HEK293 (cell line): ENCODE results near the gene MRGPRG.
A peak's percentile ranks its signal among the peaks of the same experiment; 100 is the strongest.

ENCODE experiments used
- CTCF ChIA-PET: fragments of 350-600 bp; formaldehyde crosslinking; extraction: SDS; loops from one replicate; lab custom pipeline; 2021; ENCODE audit warnings: antibody characterized with exemption; lab: Yijun Ruan, JAX
- POLR2A ChIA-PET: fragments of 300-600 bp; formaldehyde crosslinking; extraction: SDS; loops from one replicate; lab custom pipeline; 2020; ENCODE audit warnings: antibody characterized with exemption, inconsistent platforms; lab: Yijun Ruan, JAX
- H3K27ac ChIP-seq: fragments of 200-500 bp; sonication (Bioruptor generic); 2 replicates; pipeline ENCODE4 v1.5.1; 2014; ENCODE audit warnings: low read depth, low read length, control low read depth, inconsistent platforms; ENCODE audit errors: extremely low read depth
- H3K36me3 ChIP-seq, 2 experiments: fragments of 200-500 bp in 1 of 2; sonication (Bioruptor generic) in 1 of 2; 1 replicate in 1 of 2; 2 replicates in 1 of 2; pipeline ENCODE4 v1.5.1; 2014 to 2017; ENCODE audit warnings: inconsistent platforms in 2 of 2, low read length in 2 of 2; ENCODE audit not compliant: control insufficient read depth in 2 of 2, insufficient read depth in 1 of 2
- H3K4me1 ChIP-seq: fragments of 200-500 bp; sonication (Bioruptor generic); 2 replicates; pipeline ENCODE4 v1.5.1; 2014; ENCODE audit warnings: mild to moderate bottlenecking, low read length, inconsistent platforms; ENCODE audit not compliant: control insufficient read depth, insufficient read depth
- H3K4me3 ChIP-seq: 2 replicates; pipeline ENCODE4 v1.5.1; 2011; ENCODE audit warnings: low read depth, mild to moderate bottlenecking, control low read depth, low read length, moderate library complexity
- H3K9me3 ChIP-seq: fragments of 200-500 bp; sonication (Bioruptor generic); 2 replicates; pipeline ENCODE4 v1.5.1; 2014; ENCODE audit warnings: low read depth, low read length, inconsistent platforms; ENCODE audit not compliant: control insufficient read depth, insufficient read depth
- BCL6B ChIP-seq: fragments of 450-650 bp; formaldehyde crosslinking; IDR thresholded peaks from 2 replicates; pipeline ENCODE4 v1.5.1; 2017; ENCODE audit warnings: missing biosample characterization, missing genetic modification characterization
- KLF8 ChIP-seq: fragments of 450-650 bp; formaldehyde crosslinking; IDR thresholded peaks from 2 replicates; pipeline ENCODE4 v1.5.1; 2016; ENCODE audit warnings: missing biosample characterization, missing genetic modification characterization
- MYNN ChIP-seq: fragments of 450-650 bp; formaldehyde crosslinking; IDR thresholded peaks from 2 replicates; pipeline ENCODE4 v1.5.1; 2016; ENCODE audit warnings: missing biosample characterization, missing genetic modification characterization, borderline replicate concordance
- RBAK ChIP-seq: fragments of 450-650 bp; formaldehyde crosslinking; IDR thresholded peaks from 2 replicates; pipeline ENCODE4 v1.5.1; 2016; ENCODE audit warnings: missing biosample characterization, missing genetic modification characterization
- SP3 ChIP-seq: fragments of 450-650 bp; formaldehyde crosslinking; IDR thresholded peaks from 2 replicates; pipeline ENCODE4 v1.5.1; 2016; ENCODE audit warnings: missing biosample characterization, missing genetic modification characterization
- ZBTB7A ChIP-seq: fragments of 450-650 bp; formaldehyde crosslinking; IDR thresholded peaks from 2 replicates; pipeline ENCODE4 v1.5.1; 2016; ENCODE audit warnings: low read depth, missing biosample characterization, missing genetic modification characterization
- ZBTB8A ChIP-seq: fragments of 450-650 bp; formaldehyde crosslinking; IDR thresholded peaks from 2 replicates; pipeline ENCODE4 v1.5.1; 2016; ENCODE audit warnings: missing biosample characterization, missing genetic modification characterization
- ZIC2 ChIP-seq: fragments of 450-650 bp; formaldehyde crosslinking; IDR thresholded peaks from 2 replicates; pipeline ENCODE4 v1.5.1; 2016; ENCODE audit warnings: missing biosample characterization, missing genetic modification characterization
- ZNF146 ChIP-seq: fragments of 450-650 bp; formaldehyde crosslinking; IDR thresholded peaks from 2 replicates; pipeline ENCODE4 v1.5.1; 2016; ENCODE audit warnings: missing biosample characterization, missing genetic modification characterization
- ZNF175 ChIP-seq: fragments of 450-650 bp; formaldehyde crosslinking; IDR thresholded peaks from 2 replicates; pipeline ENCODE4 v1.5.1; 2016; ENCODE audit warnings: missing biosample characterization, missing genetic modification characterization
- ZNF19 ChIP-seq: fragments of 450-650 bp; formaldehyde crosslinking; IDR thresholded peaks from 2 replicates; pipeline ENCODE4; 2016; ENCODE audit warnings: missing biosample characterization, missing genetic modification characterization, low read depth
- ZNF302 ChIP-seq: fragments of 450-650 bp; formaldehyde crosslinking; IDR thresholded peaks from 2 replicates; pipeline ENCODE4 v1.5.1; 2016; ENCODE audit warnings: missing biosample characterization, missing genetic modification characterization, low read depth
- ZNF324 ChIP-seq: fragments of 450-650 bp; formaldehyde crosslinking; IDR thresholded peaks from 2 replicates; pipeline ENCODE4 v1.5.1; 2016; ENCODE audit warnings: missing biosample characterization, missing genetic modification characterization
- ZNF548 ChIP-seq: fragments of 450-650 bp; formaldehyde crosslinking; IDR thresholded peaks from 2 replicates; pipeline ENCODE4 v1.5.1; 2016; ENCODE audit warnings: missing biosample characterization, missing genetic modification characterization
- ZNF596 ChIP-seq: fragments of 450-650 bp; IDR thresholded peaks from 2 replicates; pipeline ENCODE4 v1.5.0; 2018; ENCODE audit warnings: missing biosample characterization, mild to moderate bottlenecking, missing genetic modification characterization, moderate library complexity
- ZNF624 ChIP-seq: fragments of 450-650 bp; formaldehyde crosslinking; IDR thresholded peaks from 2 replicates; pipeline ENCODE4 v1.5.1; 2017; ENCODE audit warnings: missing biosample characterization, missing genetic modification characterization
- ZNF639 ChIP-seq: fragments of 450-650 bp; formaldehyde crosslinking; IDR thresholded peaks from 2 replicates; pipeline ENCODE4 v1.5.1; 2016; ENCODE audit warnings: missing biosample characterization, missing genetic modification characterization
- ZNF747 ChIP-seq: fragments of 450-650 bp; formaldehyde crosslinking; IDR thresholded peaks from 2 replicates; pipeline ENCODE4 v1.5.1; 2016; ENCODE audit warnings: missing biosample characterization, missing genetic modification characterization
- ZNF76 ChIP-seq: fragments of 450-650 bp; formaldehyde crosslinking; IDR thresholded peaks from 2 replicates; pipeline ENCODE4; 2016; ENCODE audit warnings: low read depth, missing biosample characterization, missing genetic modification characterization, borderline replicate concordance
- ZNF776 ChIP-seq: fragments of 450-650 bp; formaldehyde crosslinking; IDR thresholded peaks from 2 replicates; pipeline ENCODE4 v1.5.0; 2017; ENCODE audit warnings: missing biosample characterization, missing genetic modification characterization, borderline replicate concordance

Gene MRGPRG

GRCh38 chr11:3202305-3202704, 16.3 kb downstream of the MRGPRG start (continued):
- TF ChIP-seq BCL6B = no peak
- no peak for TF ChIP-seq MYNN (tag by site-specific recombination)

GRCh38 chr11:3201677-3202181, 16.9 kb downstream of the MRGPRG start:
- H3K4me1 ChIP-seq = no peaks in the 10 kb centered on the region
- H3K27ac ChIP-seq = no peak overlapping the region
- no peak overlapping the region for H3K4me3 ChIP-seq
- POLR2A ChIA-PET = no interaction called here
- TF ChIP-seq ZNF548 (tag by site-specific recombination) = no peak
- TF ChIP-seq ZNF624 = no peak
- no peak for TF ChIP-seq SP3 (tag by site-specific recombination)
- 0 out of 2 replicates have a peak, but pooled peaks have one; percentile 18 for TF ChIP-seq ZIC2
- TF ChIP-seq ZBTB7A = no peak
- TF ChIP-seq ZBTB8A (tag by site-specific recombination) = no peak
- TF ChIP-seq, all 188 proteins: peak for 1
- Histone ChIP-seq H3K36me3 (no peaks in the 10 kb centered on the region), H3K9me3 (no peaks in the 10 kb centered on the region)
- CTCF ChIA-PET = no interaction called here

- no peaks in the 10 kb centered on the region for H3K36me3 ChIP-seq
- TF ChIP-seq ZNF175 (tag by site-specific recombination) = no peak
- no peak for TF ChIP-seq ZNF639 (tag by site-specific recombination)
- TF ChIP-seq ZNF19 (tag by site-specific recombination) = no peak
- TF ChIP-seq RBAK (tag by site-specific recombination) = no peak
- TF ChIP-seq ZNF596 (tag by site-specific recombination) = no peak
- no peak for TF ChIP-seq ZNF747 (tag by site-specific recombination)
- TF ChIP-seq ZNF302 (tag by site-specific recombination) = no peak
- no peak for TF ChIP-seq ZNF776 (tag by site-specific recombination)
- no peak for TF ChIP-seq ZNF76 (tag by site-specific recombination)
- TF ChIP-seq ZNF146 = no peak
- TF ChIP-seq ZNF624 = no peak
- TF ChIP-seq ZBTB8A (tag by site-specific recombination) = no peak
- no peak for TF ChIP-seq KLF8 (tag by site-specific recombination)
- no peak for TF ChIP-seq ZNF324 (tag by site-specific recombination)
- no peaks in the 10 kb centered on the region for H3K9me3 ChIP-seq
- CTCF ChIA-PET = no interaction called here
- POLR2A ChIA-PET = no interaction called here
- no peaks in the 10 kb centered on the region for H3K4me1 ChIP-seq
- no peak overlapping the region for H3K27ac ChIP-seq
- H3K4me3 ChIP-seq = no peak overlapping the region
Measured at GRCh38 chr11:3201112-3201581, 17.5 kb downstream of the MRGPRG start.
